Measurements from ENCODE around the gene EXOSC5.

Gene EXOSC5

GRCh38 chr19:41339936-41340335 lies 57.2 kb downstream of the EXOSC5 start:
- DNase-seq, result no peak

Data from retina (tissue), 1 donor.